HEK293T (cell line): ENCODE measurements around the gene HOXA7.

Source experiments
- CTCF ChIA-PET: fragments of 350-600 bp; formaldehyde crosslinking; extraction: SDS; loops from one replicate; lab custom pipeline; 2021; ENCODE audit warnings: antibody characterized with exemption, inconsistent platforms; lab: Yijun Ruan, JAX
- POLR2A ChIA-PET: fragments of 350-600 bp; formaldehyde crosslinking; extraction: SDS; loops from one replicate; lab custom pipeline; 2020; ENCODE audit warnings: antibody characterized with exemption, inconsistent platforms; lab: Yijun Ruan, JAX
- DNase-seq: peaks from one replicate; pipeline ENCODE4 v3.0.0; 2012; ENCODE audit warnings: mixed read lengths; ENCODE audit errors: extremely low spot score
- ARNT ChIP-seq: fragments of 450-650 bp; IDR thresholded peaks from 2 replicates; pipeline ENCODE4 v1.6.1; 2017; ENCODE audit warnings: mild to moderate bottlenecking
- BHLHE40 ChIP-seq: fragments of 450-650 bp; IDR thresholded peaks from 2 replicates; pipeline ENCODE4 v1.6.1; 2016; ENCODE audit warnings: mild to moderate bottlenecking, moderate library complexity, borderline replicate concordance
- CTBP1 ChIP-seq: fragments of 450-650 bp; IDR thresholded peaks from 2 replicates; pipeline ENCODE4 v1.6.1; 2016; ENCODE audit warnings: borderline replicate concordance
- ELF4 ChIP-seq: fragments of 450-650 bp; IDR thresholded peaks from 2 replicates; pipeline ENCODE4 v1.6.1; 2017; ENCODE audit warnings: antibody characterized with exemption
- FOXA1 ChIP-seq: fragments of 450-650 bp; IDR thresholded peaks from 2 replicates; pipeline ENCODE4 v1.6.1; 2016; ENCODE audit warnings: mild to moderate bottlenecking
- FOXK2 ChIP-seq: fragments of 450-650 bp; IDR thresholded peaks from 2 replicates; pipeline ENCODE4 v1.6.1; 2016; ENCODE audit warnings: mild to moderate bottlenecking
- FOXM1 ChIP-seq: fragments of 450-650 bp; IDR thresholded peaks from 2 replicates; pipeline ENCODE4 v1.6.1; 2017; ENCODE audit warnings: mild to moderate bottlenecking, borderline replicate concordance
- HDGF ChIP-seq: fragments of 450-650 bp; IDR thresholded peaks from 2 replicates; pipeline ENCODE4 v1.6.1; 2017; ENCODE audit warnings: antibody characterized with exemption, borderline replicate concordance
- L3MBTL2 ChIP-seq: fragments of 450-650 bp; conservative IDR thresholded peaks from 2 replicates; pipeline ENCODE4 v1.6.1; 2016; ENCODE audit warnings: mild to moderate bottlenecking
- LEF1 ChIP-seq: fragments of 450-650 bp; IDR thresholded peaks from 2 replicates; pipeline ENCODE4 v1.6.1; 2017; ENCODE audit warnings: mild to moderate bottlenecking, borderline replicate concordance
- NFRKB ChIP-seq: fragments of 450-650 bp; IDR thresholded peaks from 2 replicates; pipeline ENCODE4 v1.6.1; 2016; ENCODE audit warnings: mild to moderate bottlenecking, moderate library complexity
- SP1 ChIP-seq: fragments of 450-650 bp; IDR thresholded peaks from 2 replicates; pipeline ENCODE4 v1.6.1; 2017
- SUZ12 ChIP-seq: fragments of 450-650 bp; IDR thresholded peaks from 2 replicates; pipeline ENCODE4 v1.6.1; 2016; ENCODE audit warnings: mild to moderate bottlenecking
- TARDBP ChIP-seq: fragments of 450-650 bp; IDR thresholded peaks from 2 replicates; pipeline ENCODE4 v1.6.1; 2016
- ZNF384 ChIP-seq: fragments of 450-650 bp; IDR thresholded peaks from 2 replicates; pipeline ENCODE4 v1.6.1; 2016
- TF ChIP-seq, protein P1 (sequence below): fragments of 450-650 bp; IDR thresholded peaks from 2 replicates; pipeline ENCODE4 v1.6.1; 2016

The HOXA7 gene

DNA sequence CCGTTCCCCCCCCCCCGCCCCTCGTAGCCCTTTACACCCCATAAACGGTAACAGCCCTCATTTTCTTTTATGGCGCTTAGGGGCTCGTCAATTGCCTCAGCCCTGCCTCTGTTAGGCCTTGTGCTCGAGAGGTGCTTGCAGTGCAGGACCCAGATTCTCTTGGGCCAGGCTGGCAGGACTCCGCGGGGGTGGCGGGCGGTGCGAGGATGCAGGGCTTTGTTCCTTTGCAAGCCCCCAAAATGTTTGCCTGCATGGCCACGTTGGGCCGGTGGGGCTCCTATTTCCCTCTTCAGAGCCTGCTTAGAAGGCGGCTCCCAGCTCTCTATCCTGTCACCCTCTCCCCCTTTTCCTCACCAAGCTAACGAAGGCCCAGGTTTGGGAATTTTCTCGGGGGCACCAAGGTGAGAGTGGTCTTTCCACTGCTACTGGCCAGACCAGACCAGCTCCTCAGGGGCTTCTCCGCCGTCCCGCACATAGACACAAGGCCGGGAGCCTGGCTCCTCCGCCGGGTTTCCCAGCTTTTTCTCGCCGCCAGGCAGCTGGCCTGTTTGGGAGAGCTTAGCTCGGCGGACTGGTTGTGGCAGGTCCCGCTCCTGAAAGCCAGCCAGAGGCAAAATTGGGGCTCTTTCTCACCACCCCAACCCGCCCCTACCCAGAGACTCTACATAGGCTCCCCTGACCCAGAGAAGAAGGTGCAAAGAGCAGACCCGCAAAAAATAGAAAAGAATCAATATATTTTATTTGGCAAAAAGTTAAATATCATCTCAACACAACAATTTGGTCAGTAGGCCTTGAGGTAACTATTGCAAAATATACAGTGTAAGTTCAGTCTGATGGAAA is 5.5 kb upstream of the HOXA7 start:
- ChIA-PET CTCF (interaction anchor here (0.5 to 3.5 kb wide), 12 partner anchors 12 to 954 kb away, joined by 3 to 23 read pairs (median 4); partner anchors contain the start of gene HOXA5), POLR2A (interaction anchor here (0.7 to 3.9 kb wide), 14 partner anchors 8 to 963 kb away, joined by 3 to 45 read pairs (median 4); partner anchors contain the start of genes HOXA11, HOXA3, HOXA4 and HOXA5)
- TF ChIP-seq ELF4 (no peak), NFRKB (no peak)
- no peak for DNase-seq

DNA sequence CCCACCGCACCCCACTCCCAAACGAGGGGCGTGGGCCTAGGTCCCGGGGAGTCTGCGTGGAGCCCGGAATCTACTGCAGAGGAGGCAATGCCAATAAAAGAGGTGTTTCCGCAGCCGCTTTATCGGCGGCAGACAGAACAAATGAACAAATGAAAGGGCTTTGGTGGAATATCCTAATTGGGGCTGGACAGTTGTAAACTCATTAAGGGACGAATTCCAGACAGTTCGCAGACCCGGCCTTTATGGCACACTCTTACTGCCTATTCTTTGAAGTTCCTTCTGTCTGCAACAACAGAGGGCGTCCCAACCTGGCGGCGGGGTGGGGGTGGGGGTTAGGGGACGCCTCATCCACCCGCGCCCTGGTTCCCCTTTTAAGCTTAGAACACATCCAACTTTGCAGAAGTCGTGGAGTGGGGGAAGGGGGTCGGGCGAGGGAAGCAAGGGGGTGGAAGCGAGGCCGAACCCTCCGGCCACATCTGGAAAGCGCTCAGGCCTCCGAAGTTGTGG is 4.8 kb upstream of the HOXA7 start:
- CTCF ChIA-PET = interaction anchor here (0.5 to 3.5 kb wide), 19 partner anchors 11 to 953 kb away, joined by 3 to 23 read pairs (median 4); partner anchors contain the start of gene HOXA5
- TF ChIP-seq NFRKB (no peak), FOXM1 (no peak), LEF1 (0 out of 2 replicates have a peak, but pooled peaks have one; percentile 35), TARDBP (no peak), FOXK2 (no peak), ELF4 (no peak), SUZ12 (no peak)
- POLR2A ChIA-PET = interaction anchor here (0.6 to 3.9 kb wide), 21 partner anchors 9 to 1299 kb away, joined by 3 to 45 read pairs (median 3); partner anchors contain the start of genes HNRNPA2B1, HOXA11, HOXA3 and HOXA4
- DNase-seq = no peak

DNA sequence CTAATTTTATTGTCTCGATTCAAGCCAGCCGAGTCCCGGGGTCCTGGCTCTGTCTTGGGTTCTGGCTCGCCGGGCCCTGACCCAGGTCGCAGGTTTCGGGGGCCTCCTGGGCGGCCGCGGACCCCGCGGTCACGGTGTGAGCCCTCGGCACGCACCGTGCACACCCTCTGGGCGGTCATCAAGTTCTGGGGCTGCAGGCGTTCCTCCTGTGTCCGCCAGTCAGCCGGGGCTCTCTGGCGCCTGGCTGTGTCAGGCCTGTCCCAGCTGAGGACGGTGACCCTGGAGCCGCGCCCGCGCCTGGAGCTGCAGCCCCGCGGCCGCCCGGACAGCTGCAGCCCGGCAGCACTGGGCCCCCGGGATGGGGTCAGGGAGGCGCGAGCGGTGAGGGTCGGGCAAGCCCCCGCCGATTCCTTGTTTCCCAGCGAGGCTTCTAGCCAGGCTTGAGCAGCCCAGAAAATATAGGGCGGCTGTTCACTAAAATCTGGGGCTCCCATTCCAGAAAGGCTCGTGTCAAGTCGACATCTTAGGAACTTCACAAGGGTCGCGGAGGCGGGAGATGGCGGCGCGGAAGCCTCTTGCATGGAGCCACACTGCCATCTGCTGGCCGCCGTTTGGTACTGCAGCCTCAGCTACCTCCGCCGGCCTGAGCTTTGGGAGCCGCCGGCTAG is 4.2 kb upstream of the HOXA7 start:
- no peak for TF ChIP-seq FOXK2
- TF ChIP-seq FOXA1 = no peak
- no peak for TF ChIP-seq ZNF384
- TF ChIP-seq BHLHE40 = no peak
- no peak for TF ChIP-seq L3MBTL2
- no peak; the same call in 1 of the 2 replicates for TF ChIP-seq ARNT
- TF ChIP-seq NFRKB = no peak
- TF ChIP-seq SUZ12 = no peak
- no peak for TF ChIP-seq TARDBP
- TF ChIP-seq HDGF = no peak
- TF ChIP-seq ELF4 = no peak
- TF ChIP-seq LEF1 = no peak
- TF ChIP-seq SP1 = no peak
- TF ChIP-seq, protein P1, sequence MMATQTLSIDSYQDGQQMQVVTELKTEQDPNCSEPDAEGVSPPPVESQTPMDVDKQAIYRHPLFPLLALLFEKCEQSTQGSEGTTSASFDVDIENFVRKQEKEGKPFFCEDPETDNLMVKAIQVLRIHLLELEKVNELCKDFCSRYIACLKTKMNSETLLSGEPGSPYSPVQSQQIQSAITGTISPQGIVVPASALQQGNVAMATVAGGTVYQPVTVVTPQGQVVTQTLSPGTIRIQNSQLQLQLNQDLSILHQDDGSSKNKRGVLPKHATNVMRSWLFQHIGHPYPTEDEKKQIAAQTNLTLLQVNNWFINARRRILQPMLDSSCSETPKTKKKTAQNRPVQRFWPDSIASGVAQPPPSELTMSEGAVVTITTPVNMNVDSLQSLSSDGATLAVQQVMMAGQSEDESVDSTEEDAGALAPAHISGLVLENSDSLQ = no peak
- no peak for TF ChIP-seq CTBP1
- no peak for TF ChIP-seq FOXM1
- ChIA-PET POLR2A (interaction anchor here (0.6 to 3.9 kb wide), 20 partner anchors 10 to 1298 kb away, joined by 3 to 45 read pairs (median 3); partner anchors contain the start of genes HNRNPA2B1, HOXA11, HOXA3 and HOXA4), CTCF (interaction anchor here (0.6 to 3.5 kb wide), 18 partner anchors 11 to 793 kb away, joined by 3 to 23 read pairs (median 4); partner anchors contain the start of gene HOXA5)
- peak; percentile 61 for DNase-seq

DNA sequence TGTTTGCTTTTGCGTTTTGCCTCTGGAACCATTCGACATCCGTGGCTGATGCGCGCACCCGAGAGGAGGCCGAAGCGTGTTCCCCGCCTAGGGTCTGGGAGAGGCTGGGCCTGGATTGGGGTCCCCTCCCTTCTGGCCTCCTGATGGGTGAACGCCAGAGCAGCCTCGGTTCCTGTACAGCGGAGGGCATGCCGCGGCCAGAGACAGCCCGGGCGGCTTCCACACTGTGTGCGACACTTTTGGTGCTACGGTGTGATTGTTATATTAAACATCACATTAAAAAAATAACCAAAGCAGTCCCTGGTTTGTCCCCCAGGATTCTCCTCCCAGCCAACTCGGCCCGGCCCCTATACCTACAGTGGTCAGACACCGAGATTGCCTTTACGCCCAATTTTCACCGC is 3.7 kb upstream of the HOXA7 start:
- ChIA-PET CTCF (interaction anchor here (0.9 to 3.5 kb wide), 8 partner anchors 9 to 791 kb away, joined by 3 to 23 read pairs (median 4); no protein-coding TSS in a partner anchor), POLR2A (interaction anchor here (0.9 to 17.5 kb wide), 8 partner anchors 10 to 1298 kb away, joined by 3 to 367 read pairs (median 6); partner anchors contain the start of genes HOXA10, HOXA3, HOXA5 and HOXA6)
- peak; percentile 44; the same call in 1 of the 2 replicates for TF ChIP-seq L3MBTL2
- TF ChIP-seq NFRKB = no peak
- DNase-seq = no peak

DNA sequence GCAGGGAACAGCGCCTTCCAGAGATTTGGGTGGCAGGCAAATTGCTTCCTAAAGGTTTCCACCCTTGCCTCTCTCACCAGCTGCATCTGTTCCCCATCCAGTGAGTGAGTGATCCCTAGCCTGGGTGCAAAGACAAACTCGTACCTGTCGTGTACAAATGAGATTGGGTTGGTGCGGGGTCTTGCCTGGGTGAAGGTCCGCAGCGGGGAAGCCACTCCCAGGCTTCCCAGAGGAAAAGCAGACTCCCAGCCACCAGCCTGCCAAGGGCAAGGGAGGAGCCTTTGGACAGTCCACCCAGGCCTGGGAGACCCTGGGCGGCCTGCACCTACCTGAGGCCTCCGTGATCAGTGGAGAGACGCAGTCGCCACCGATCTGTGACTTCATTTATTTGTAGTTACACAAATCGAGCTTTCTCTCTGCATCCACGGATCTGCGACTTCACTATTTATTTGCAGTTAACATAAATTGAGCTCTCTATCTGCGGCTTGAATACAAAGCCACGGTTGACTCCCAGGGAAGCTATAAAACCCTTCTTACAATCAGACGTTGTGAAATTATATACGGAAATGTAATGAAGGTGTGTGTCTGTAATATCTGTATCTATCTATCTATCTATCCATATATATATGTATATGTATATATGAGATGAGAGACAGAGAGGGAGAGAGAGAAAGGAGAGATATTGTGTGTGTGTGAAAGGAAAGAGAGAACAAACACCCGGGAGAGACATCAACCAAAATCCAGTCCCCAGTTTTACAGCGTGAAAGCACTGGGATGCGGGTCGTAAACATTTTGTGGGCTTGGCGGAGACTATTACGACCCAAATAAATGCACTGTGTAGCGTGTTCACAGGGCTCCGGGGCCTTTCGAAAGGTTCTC is 3.0 kb upstream of the HOXA7 start:
- POLR2A ChIA-PET = interaction anchor here (0.6 to 17.5 kb wide), 11 partner anchors 9 to 958 kb away, joined by 3 to 367 read pairs (median 4); partner anchors contain the start of genes CBX3, HOXA10, HOXA11 and HOXA5

More for the DNA sequence above, 3.0 kb upstream of the HOXA7 start:
- no peak for TF ChIP-seq HDGF
- peak; percentile 79; the same call in 1 of the 2 replicates for TF ChIP-seq CTBP1
- DNase-seq = no peak
- CTCF ChIA-PET = interaction anchor here (0.6 to 1.5 kb wide), 6 partner anchors 9 to 790 kb away, joined by 3 to 8 read pairs (median 4); no protein-coding TSS in a partner anchor
